Measurements from ENCODE around the gene PILRA. TPM values are rescaled to one million over a fixed set of nuclear protein-coding genes. Genes with fewer than 3 reads are reported as not detected.
"Not testable (repeated sequence)": the region's sequence is repeated elsewhere in the genome, so short reads cannot be mapped to it uniquely, and the experiment has no call there.

The PILRA gene
- total RNA-seq, 1 donor from 2014 or later: not detected

- H3K27me3 ChIP-seq (ENCODE audit: control insufficient read depth, insufficient read depth, low read length): no peaks in the 10 kb centered on the region
- FAIRE-seq: no peak
- H3K36me3 ChIP-seq (ENCODE audit: control insufficient read depth, insufficient read depth, low read length): peaks cover 11% of the 10 kb centered on the region
- peak; percentile 24 for DNase-seq (ENCODE audit: low read depth)
- no peak for TF ChIP-seq CTCF (IDR thresholded peaks at IDR 0.05; ENCODE audit: insufficient read depth, low read length, severe bottlenecking)
- H3K4me3 ChIP-seq (ENCODE audit: low read depth, low read length): peak overlapping the region; percentile 69
These were observed 62.4 kb downstream of the PILRA start for GRCh38 chr7:100435401-100436304.

DNA sequence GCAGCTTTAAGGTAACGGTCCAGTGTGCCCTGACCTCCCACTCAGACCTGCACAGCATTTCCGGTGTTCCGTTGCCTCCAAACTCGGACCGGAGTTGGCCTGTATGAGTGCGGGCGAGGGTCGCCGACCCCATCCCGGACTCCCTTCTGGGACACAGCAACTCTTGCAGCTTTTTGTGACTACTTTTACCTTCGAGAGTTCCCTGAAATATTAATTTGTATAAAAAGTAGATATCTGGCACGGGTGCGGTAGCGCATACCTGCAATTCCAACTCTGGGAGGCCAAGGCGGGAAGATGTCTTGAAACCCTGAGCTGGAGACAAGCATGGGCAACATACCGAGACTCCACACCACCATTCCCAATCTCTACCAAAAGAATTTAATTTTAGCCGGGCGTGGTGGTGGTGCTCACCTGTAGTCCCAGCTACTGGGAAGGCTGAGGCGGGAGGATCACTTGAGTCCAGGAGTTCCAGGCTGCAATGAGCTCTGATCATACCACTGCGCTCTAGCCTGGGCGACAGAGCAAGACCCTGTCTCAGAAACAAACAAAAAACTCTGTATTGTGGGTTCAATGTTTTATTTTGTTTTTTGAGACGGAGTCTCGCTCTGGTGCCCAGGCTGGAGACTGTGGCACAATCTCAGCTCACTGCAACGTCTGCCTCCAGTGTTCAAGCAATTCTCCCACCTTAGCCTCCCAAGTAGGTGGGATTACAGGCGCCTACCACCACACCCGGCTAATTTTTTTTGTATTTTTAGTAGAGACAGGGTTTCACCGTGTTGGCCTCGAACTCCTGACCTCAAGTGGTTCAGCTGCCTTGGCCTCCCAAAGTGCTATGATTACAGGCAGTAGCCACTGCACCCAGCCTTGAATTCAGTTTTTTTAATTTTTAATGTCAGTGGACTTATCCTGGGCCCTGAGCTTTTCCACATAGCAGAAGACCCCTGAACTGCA lies 64.1 kb downstream of the PILRA start:
- peak overlapping the region; percentile 69 for H3K4me3 ChIP-seq (ENCODE audit: low read depth, low read length)
- H3K36me3 ChIP-seq (ENCODE audit: control insufficient read depth, insufficient read depth, low read length): peaks cover 7% of the 10 kb centered on the region
- DNase-seq (ENCODE audit: low read depth) (no peak), FAIRE-seq (no peak)
- TF ChIP-seq CTCF (IDR thresholded peaks at IDR 0.05; ENCODE audit: insufficient read depth, low read length, severe bottlenecking): no peak
- no peaks in the 10 kb centered on the region for H3K27me3 ChIP-seq (ENCODE audit: control insufficient read depth, insufficient read depth, low read length)

DNA sequence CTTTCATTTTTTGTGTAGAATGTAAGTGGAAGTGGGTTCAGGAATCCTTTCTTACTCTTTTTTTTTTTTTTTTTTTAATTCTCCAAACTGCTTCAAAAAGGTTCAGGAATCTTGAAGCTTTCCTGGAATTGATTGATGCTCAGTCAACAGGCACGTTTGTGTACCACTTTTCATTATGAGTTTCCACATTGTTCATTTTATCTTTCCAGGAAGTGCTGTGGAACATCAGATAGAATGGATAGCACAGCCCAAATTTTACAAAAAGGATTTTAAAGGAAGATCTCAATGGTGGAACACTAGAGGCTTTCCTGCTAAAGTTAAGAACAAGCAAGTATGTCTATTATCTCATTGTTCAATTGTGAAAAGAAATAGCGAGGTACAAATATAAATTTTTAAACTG lies 64.9 kb downstream of the PILRA start:
- no peak overlapping the region for H3K4me3 ChIP-seq (ENCODE audit: low read depth, low read length)
- no peak for TF ChIP-seq CTCF (IDR thresholded peaks at IDR 0.05; ENCODE audit: insufficient read depth, low read length, severe bottlenecking)
- peaks cover 3% of the 10 kb centered on the region for H3K36me3 ChIP-seq (ENCODE audit: control insufficient read depth, insufficient read depth, low read length)
- no peak for DNase-seq (ENCODE audit: low read depth)
- H3K27me3 ChIP-seq (ENCODE audit: control insufficient read depth, insufficient read depth, low read length): no peaks in the 10 kb centered on the region
- no peak for FAIRE-seq

DNA sequence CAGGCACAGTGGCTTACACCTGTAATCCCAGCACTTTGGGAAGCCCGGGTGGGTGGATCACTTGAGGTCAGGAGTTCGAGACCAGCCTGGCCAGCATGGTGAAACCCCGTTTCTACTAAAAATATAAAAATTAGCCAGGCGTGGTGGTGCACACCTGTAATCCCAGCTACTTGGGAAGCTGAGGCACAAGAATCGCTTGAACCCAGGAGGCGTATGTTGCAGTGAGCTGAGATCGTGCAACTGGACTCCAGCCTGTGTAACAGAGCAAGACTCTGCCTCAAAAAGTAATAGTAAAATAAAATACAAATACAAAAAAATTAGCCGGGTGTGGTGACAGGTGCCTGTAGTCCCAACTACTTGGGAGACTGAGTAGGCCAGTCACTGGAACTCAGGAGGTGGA lies 65.4 kb downstream of the PILRA start:
- DNase-seq (ENCODE audit: low read depth); FAIRE-seq; H3K4me3 ChIP-seq (ENCODE audit: low read depth, low read length); H3K27me3 ChIP-seq (ENCODE audit: control insufficient read depth, insufficient read depth, low read length); H3K36me3 ChIP-seq (ENCODE audit: control insufficient read depth, insufficient read depth, low read length): not testable (repeated sequence)

DNA sequence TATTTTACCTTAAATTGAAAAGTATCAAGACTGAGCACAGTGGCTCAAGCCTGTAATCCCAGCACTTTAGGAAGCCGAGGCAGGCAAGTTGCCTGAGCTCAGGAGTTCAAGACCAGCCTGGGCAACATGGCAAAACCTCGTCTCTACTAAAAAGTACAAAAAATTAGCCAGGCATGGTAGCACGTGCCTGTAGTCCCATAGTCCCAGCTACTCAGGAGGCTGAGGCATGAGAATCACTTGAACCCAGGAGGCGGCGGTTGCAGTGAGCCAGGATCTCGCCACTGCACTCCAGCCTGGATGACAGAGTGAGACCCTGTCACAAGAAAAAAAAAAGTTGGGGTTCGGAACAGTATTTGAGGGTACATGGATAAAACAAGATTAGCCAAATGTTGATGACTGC lies 66.0 kb downstream of the PILRA start:
- H3K27me3 ChIP-seq (ENCODE audit: control insufficient read depth, insufficient read depth, low read length); FAIRE-seq; H3K36me3 ChIP-seq (ENCODE audit: control insufficient read depth, insufficient read depth, low read length); DNase-seq (ENCODE audit: low read depth); H3K4me3 ChIP-seq (ENCODE audit: low read depth, low read length): not testable (repeated sequence)

- DNase-seq (ENCODE audit: low read depth): no peak
- H3K4me3 ChIP-seq (ENCODE audit: low read depth, low read length): no peak overlapping the region
- no peak for FAIRE-seq
- H3K27me3 ChIP-seq (ENCODE audit: control insufficient read depth, insufficient read depth, low read length): no peaks in the 10 kb centered on the region
- TF ChIP-seq CTCF (IDR thresholded peaks at IDR 0.05; ENCODE audit: insufficient read depth, low read length, severe bottlenecking): no peak
- H3K36me3 ChIP-seq (ENCODE audit: control insufficient read depth, insufficient read depth, low read length): no peaks in the 10 kb centered on the region
These were observed 68.6 kb downstream of the PILRA start for GRCh38 chr7:100441641-100442535.
